HepG2 (cell line): Measurements from ENCODE around the gene TMEM38B. TPM values are rescaled to one million over a fixed set of nuclear protein-coding genes. Genes with fewer than 3 reads are reported as not detected.

Experiments used
- BATF2 ChIP-seq: sonication (generic); formaldehyde crosslinking; IDR thresholded peaks from 2 replicates; pipeline ENCODE4 v1.8.0; 2022; ENCODE audit warnings: mild to moderate bottlenecking, missing genetic modification reagents, moderate library complexity
- CHD4 ChIP-seq: fragments of 200-600 bp; sonication (generic); IDR thresholded peaks from 2 replicates; pipeline ENCODE4 v1.7.0; 2017; ENCODE audit warnings: mild to moderate bottlenecking, low read length, borderline replicate concordance
- CREB1 ChIP-seq, 2 experiments: fragments of 450-650 bp in 1 of 2; IDR thresholded peaks; 2 replicates each; pipeline ENCODE4 v1.6.1; 2016 to 2017; ENCODE audit warnings: control low read depth in 1 of 2, mild to moderate bottlenecking in 1 of 2, missing compliant biosample characterization in 1 of 2, missing genetic modification characterization in 1 of 2
- FOXC1 ChIP-seq: sonication (generic); formaldehyde crosslinking; IDR thresholded peaks from 2 replicates; pipeline ENCODE4 v1.8.0; 2022; ENCODE audit warnings: mild to moderate bottlenecking, missing genetic modification reagents, borderline replicate concordance
- FOXJ3 ChIP-seq: sonication (generic); formaldehyde crosslinking; IDR thresholded peaks from 2 replicates; pipeline ENCODE4 v1.4.0; 2020; ENCODE audit warnings: missing genetic modification reagents, mild to moderate bottlenecking, borderline replicate concordance
- HINFP ChIP-seq: sonication (generic); formaldehyde crosslinking; IDR thresholded peaks from 2 replicates; pipeline ENCODE4 v1.4.0; 2020; ENCODE audit warnings: low read depth, mild to moderate bottlenecking, missing genetic modification reagents
- KLF11 ChIP-seq: IDR thresholded peaks from 2 replicates; pipeline ENCODE4 v1.6.1; 2016; ENCODE audit warnings: missing compliant biosample characterization
- KLF6 ChIP-seq: IDR thresholded peaks from 2 replicates; pipeline ENCODE4 v1.8.0; 2016; ENCODE audit warnings: missing biosample characterization, missing genetic modification reagents
- PHF20 ChIP-seq: sonication (generic); formaldehyde crosslinking; IDR thresholded peaks from 2 replicates; pipeline ENCODE4 v1.5.0; 2020; ENCODE audit warnings: mild to moderate bottlenecking, missing genetic modification reagents
- PTBP1 ChIP-seq: fragments of 200-400 bp; formaldehyde crosslinking; IDR thresholded peaks from 2 replicates; pipeline ENCODE4 v1.6.1; 2018; ENCODE audit warnings: low read length, low read depth; ENCODE audit not compliant: poor library complexity, severe bottlenecking
- RFX1 ChIP-seq: fragments of 450-650 bp; IDR thresholded peaks from 2 replicates; pipeline ENCODE4 v1.6.1; 2017
- TGIF2 ChIP-seq: IDR thresholded peaks from 2 replicates; pipeline ENCODE4 v1.6.1; 2016; ENCODE audit warnings: control low read depth, missing compliant biosample characterization
- TP53 ChIP-seq: sonication (generic); formaldehyde crosslinking; conservative IDR thresholded peaks from 2 replicates; pipeline ENCODE4 v1.4.0; 2020; ENCODE audit warnings: missing genetic modification reagents
- ZBTB1 ChIP-seq: sonication (generic); formaldehyde crosslinking; IDR thresholded peaks from 2 replicates; pipeline ENCODE4 v1.4.0; 2020; ENCODE audit warnings: missing genetic modification reagents, borderline replicate concordance
- ZNF24 ChIP-seq: fragments of 450-650 bp; IDR thresholded peaks from 2 replicates; pipeline ENCODE4 v1.6.1; 2017; ENCODE audit warnings: antibody characterized with exemption, mild to moderate bottlenecking
- ZNF253 ChIP-seq: sonication (generic); formaldehyde crosslinking; IDR thresholded peaks from 2 replicates; pipeline ENCODE4 v1.8.0; 2022; ENCODE audit warnings: mild to moderate bottlenecking, missing genetic modification reagents, borderline replicate concordance
- ZNF441 ChIP-seq: sonication (generic); formaldehyde crosslinking; IDR thresholded peaks from 2 replicates; pipeline ENCODE4 v1.7.0; 2021; ENCODE audit warnings: missing genetic modification reagents, borderline replicate concordance
- ZNF496 ChIP-seq: sonication (generic); formaldehyde crosslinking; IDR thresholded peaks from 2 replicates; pipeline ENCODE4 v1.8.1; 2023; ENCODE audit warnings: mild to moderate bottlenecking, moderate library complexity, missing genetic modification reagents; ENCODE audit not compliant: insufficient replicate concordance
- ZNF546 ChIP-seq: sonication (generic); formaldehyde crosslinking; conservative IDR thresholded peaks from 2 replicates; pipeline ENCODE4 v1.8.1; 2023; ENCODE audit warnings: mild to moderate bottlenecking, missing genetic modification reagents
- ZNF672 ChIP-seq: sonication (generic); formaldehyde crosslinking; IDR thresholded peaks from 2 replicates; pipeline ENCODE4 v1.8.1; 2022; ENCODE audit warnings: missing genetic modification reagents
- ZNF720 ChIP-seq: sonication (generic); formaldehyde crosslinking; IDR thresholded peaks from 2 replicates; pipeline ENCODE4 v1.4.0; 2020; ENCODE audit warnings: missing genetic modification reagents
- ZNF772 ChIP-seq: sonication (generic); formaldehyde crosslinking; IDR thresholded peaks from 2 replicates; pipeline ENCODE4 v1.5.0; 2020; ENCODE audit warnings: mild to moderate bottlenecking, missing genetic modification reagents
- polyA plus RNA-seq, 8 experiments: library from polyadenylated mRNA; depleted of rRNA in 3 of 8; stranded (reverse) in 7 of 8; unstranded in 1 of 8; fragments of >200 nt; fragmentation: Illumina TruSeq in 4 of 8; extraction: Trizol in 4 of 8; gene quantifications; 2 replicates each; pipeline versions ENCODE4 v1.2.1 to v1.2.3, GENCODE V29; 2011 to 2016; ENCODE audit warnings: low read depth in 4 of 8, missing spikeins in 1 of 8, mixed read lengths in 1 of 8; ENCODE audit not compliant: insufficient read depth in 1 of 8
- total RNA-seq, 5 experiments: library from RNA; depleted of rRNA; stranded (reverse); fragments of >200 nt; fragmentation: Illumina TruSeq; extraction: Trizol; gene quantifications; 2 replicates each; pipeline ENCODE4 v1.2.3, GENCODE V29; 2016; ENCODE audit warnings: low read depth in 1 of 5
- TF ChIP-seq, protein P1 (sequence below): sonication (generic); formaldehyde crosslinking; IDR thresholded peaks from 2 replicates; pipeline ENCODE4 v1.4.0; 2020; ENCODE audit warnings: missing genetic modification reagents
- TF ChIP-seq, protein P2 (sequence below): sonication (generic); formaldehyde crosslinking; IDR thresholded peaks from 2 replicates; pipeline ENCODE4 v1.8.1; 2023; ENCODE audit warnings: mild to moderate bottlenecking, missing genetic modification reagents

Gene TMEM38B
- total and polyA plus RNA-seq, 2 of the 13 experiments (the other 11 are each of a cell fraction or from before 2014, with no cell fraction given): 13.4 to 32.4 TPM

- TF ChIP-seq BATF2 (CRISPR knock-in tag) (no peak), ZNF253 (CRISPR knock-in tag) (no peak), KLF11 (no peak; the same call in 1 of the 2 replicates), ZNF24 (no peak), HINFP (CRISPR knock-in tag) (no peak; the same call in 1 of the 2 replicates), ZNF672 (CRISPR knock-in tag) (no peak), ZNF441 (CRISPR knock-in tag) (no peak), TGIF2 (no peak; the same call in 1 of the 2 replicates), TP53 (CRISPR knock-in tag) (no peak), FOXC1 (CRISPR knock-in tag) (peak; percentile 46; the same call in 1 of the 2 replicates), FOXJ3 (CRISPR knock-in tag) (0 out of 2 replicates have a peak, but pooled peaks have one; percentile 29), ZBTB1 (no peak), PHF20 (peak; percentile 36; the same call in 1 of the 2 replicates), ZNF720 (no peak), ZNF772 (no peak), KLF6 (CRISPR knock-in tag) (no peak), RFX1 (no peak), ZNF496 (no peak), CHD4 (peak; percentile 59; the same call in 1 of the 2 replicates), CREB1 (IDR thresholded peaks at IDR 0.05) (no peak), CREB1 (CRISPR knock-in tag; IDR thresholded peaks at IDR 0.05) (no peak), PTBP1 (no peak), ZNF546 (CRISPR knock-in tag) (no peak)
- TF ChIP-seq, protein P1, sequence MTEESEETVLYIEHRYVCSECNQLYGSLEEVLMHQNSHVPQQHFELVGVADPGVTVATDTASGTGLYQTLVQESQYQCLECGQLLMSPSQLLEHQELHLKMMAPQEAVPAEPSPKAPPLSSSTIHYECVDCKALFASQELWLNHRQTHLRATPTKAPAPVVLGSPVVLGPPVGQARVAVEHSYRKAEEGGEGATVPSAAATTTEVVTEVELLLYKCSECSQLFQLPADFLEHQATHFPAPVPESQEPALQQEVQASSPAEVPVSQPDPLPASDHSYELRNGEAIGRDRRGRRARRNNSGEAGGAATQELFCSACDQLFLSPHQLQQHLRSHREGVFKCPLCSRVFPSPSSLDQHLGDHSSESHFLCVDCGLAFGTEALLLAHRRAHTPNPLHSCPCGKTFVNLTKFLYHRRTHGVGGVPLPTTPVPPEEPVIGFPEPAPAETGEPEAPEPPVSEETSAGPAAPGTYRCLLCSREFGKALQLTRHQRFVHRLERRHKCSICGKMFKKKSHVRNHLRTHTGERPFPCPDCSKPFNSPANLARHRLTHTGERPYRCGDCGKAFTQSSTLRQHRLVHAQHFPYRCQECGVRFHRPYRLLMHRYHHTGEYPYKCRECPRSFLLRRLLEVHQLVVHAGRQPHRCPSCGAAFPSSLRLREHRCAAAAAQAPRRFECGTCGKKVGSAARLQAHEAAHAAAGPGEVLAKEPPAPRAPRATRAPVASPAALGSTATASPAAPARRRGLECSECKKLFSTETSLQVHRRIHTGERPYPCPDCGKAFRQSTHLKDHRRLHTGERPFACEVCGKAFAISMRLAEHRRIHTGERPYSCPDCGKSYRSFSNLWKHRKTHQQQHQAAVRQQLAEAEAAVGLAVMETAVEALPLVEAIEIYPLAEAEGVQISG (CRISPR knock-in tag): no peak
- TF ChIP-seq, protein P2, sequence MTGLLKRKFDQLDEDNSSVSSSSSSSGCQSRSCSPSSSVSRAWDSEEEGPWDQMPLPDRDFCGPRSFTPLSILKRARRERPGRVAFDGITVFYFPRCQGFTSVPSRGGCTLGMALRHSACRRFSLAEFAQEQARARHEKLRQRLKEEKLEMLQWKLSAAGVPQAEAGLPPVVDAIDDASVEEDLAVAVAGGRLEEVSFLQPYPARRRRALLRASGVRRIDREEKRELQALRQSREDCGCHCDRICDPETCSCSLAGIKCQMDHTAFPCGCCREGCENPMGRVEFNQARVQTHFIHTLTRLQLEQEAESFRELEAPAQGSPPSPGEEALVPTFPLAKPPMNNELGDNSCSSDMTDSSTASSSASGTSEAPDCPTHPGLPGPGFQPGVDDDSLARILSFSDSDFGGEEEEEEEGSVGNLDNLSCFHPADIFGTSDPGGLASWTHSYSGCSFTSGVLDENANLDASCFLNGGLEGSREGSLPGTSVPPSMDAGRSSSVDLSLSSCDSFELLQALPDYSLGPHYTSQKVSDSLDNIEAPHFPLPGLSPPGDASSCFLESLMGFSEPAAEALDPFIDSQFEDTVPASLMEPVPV (CRISPR knock-in tag): no peak
Observed at GRCh38 chr9:105694848-105695581, 674 bp downstream of the TMEM38B start (continued).
